ENCODE data around the gene PPP4R3B. TPM values are rescaled to one million over a fixed set of nuclear protein-coding genes. Genes with fewer than 3 reads are reported as not detected.

PPP4R3B gene
- total and polyA plus RNA-seq, 2 of the 4 experiments (the other 2 are of a cell fraction), result 11.9 to 23.7 TPM

DNA sequence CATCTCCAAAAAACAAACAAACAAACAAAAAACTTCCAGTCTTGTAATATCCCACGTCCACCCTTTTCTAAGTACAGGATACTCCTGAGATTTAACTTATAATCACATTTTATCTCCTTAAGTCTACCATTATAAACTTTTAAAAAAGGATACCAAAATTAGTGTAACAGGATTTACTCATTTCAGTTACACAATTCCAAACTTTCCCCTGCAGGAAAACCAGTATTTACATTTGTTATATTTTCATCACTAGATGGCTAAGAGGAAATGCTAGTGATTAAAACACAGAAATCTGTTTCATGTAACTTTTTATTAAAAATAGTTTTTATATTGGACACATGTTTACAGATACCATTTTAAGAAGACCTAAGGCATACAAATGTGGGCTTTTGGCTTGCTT is 70.4 kb downstream of the PPP4R3B start:
- no CpG with 5 or more reads among the region's 1 CpG for WGBS, 2 experiments (ENCODE audit: extremely low coverage in 2 of 2, insufficient read length in 1 of 2)
- in situ Hi-C loops (cut with MboI; ENCODE audit: low sequenced_read_pairs) (no loop called here), intact Hi-C loops (cut with micrococcal nuclease) (loop anchor here (10.0 kb wide), 1 partner anchor 1638 kb away; no protein-coding TSS in a partner anchor), dilution Hi-C loops (cut with HindIII; ENCODE audit: low sequenced_read_pairs, unreplicated experiment) (no loop called here)
- H3K4me2 ChIP-seq (ENCODE audit: low read depth, low read length), result no peak overlapping the region
- no peak overlapping the region for H2AFZ ChIP-seq (replicated peaks; ENCODE audit: low read length, poor library complexity)
- peaks cover 0 to 7% of the 10 kb centered on the region in 2 experiments; a peak in 2 of 4 replicates for H3K79me1 ChIP-seq (ENCODE audit: low read depth in 1 of 2, low read length in 2 of 2)
- no peak overlapping the region for H3K4me3 ChIP-seq (ENCODE audit: insufficient read depth, low read depth, low read length)
- H3K14ac ChIP-seq (replicated peaks; ENCODE audit: low read depth, low read length), result no peak overlapping the region
- no peak overlapping the region for H3K23ac ChIP-seq (ENCODE audit: low read depth, low read length)
- H3K27ac ChIP-seq (ENCODE audit: insufficient read depth, low read length), result no peak overlapping the region
- no peaks in the 10 kb centered on the region for H3K9me1 ChIP-seq (ENCODE audit: insufficient read depth, low read length)
- H3K9me3 ChIP-seq (ENCODE audit: control insufficient read depth, insufficient read depth, low read length), result no peaks in the 10 kb centered on the region
- no peak overlapping the region for H3K18ac ChIP-seq (ENCODE audit: low read depth, low read length)
- H2BK20ac ChIP-seq (ENCODE audit: low read depth, low read length), result no peak overlapping the region
- H3K4ac ChIP-seq (ENCODE audit: low read depth, low read length), result no peak overlapping the region
- no peak overlapping the region for H2BK5ac ChIP-seq (ENCODE audit: low read depth, low read length, poor library complexity, severe bottlenecking)
- H3K4me1 ChIP-seq (ENCODE audit: control insufficient read depth, insufficient read depth, low read length), result no peaks in the 10 kb centered on the region
- H3K56ac ChIP-seq (ENCODE audit: extremely low read depth, insufficient read depth, low read length), result no peak overlapping the region
- no peak overlapping the region for H2BK15ac ChIP-seq (ENCODE audit: low read depth, low read length)
- no peak overlapping the region for H4K8ac ChIP-seq (ENCODE audit: low read depth in 2 of 2, low read length in 2 of 2)
- no peaks in the 10 kb centered on the region for H4K20me1 ChIP-seq (ENCODE audit: insufficient read depth, low read length)
- H2AK9ac ChIP-seq (replicated peaks; ENCODE audit: low read depth, low read length, poor library complexity), result no peak overlapping the region
- H3K9ac ChIP-seq (ENCODE audit: low read depth, low read length), result no peak overlapping the region
- no peak overlapping the region for H2BK120ac ChIP-seq (ENCODE audit: low read depth, low read length)
- H3K27me3 ChIP-seq (ENCODE audit: control insufficient read depth, insufficient read depth, low read length), result no peaks in the 10 kb centered on the region
- ChIA-PET POLR2A (ENCODE audit: unreplicated experiment) (no interaction called here), CTCF (no interaction called here)
- no peak overlapping the region for H4K5ac ChIP-seq (ENCODE audit: low read depth, low read length)
- no TSS peak for BruUV-seq (replicated peaks)
- TF ChIP-seq CEBPB (IDR thresholded peaks at IDR 0.05; ENCODE audit: low read depth, low read length) (no peak), CHD1 (IDR thresholded peaks at IDR 0.05; ENCODE audit: low read depth, low read length) (no peak), RFX5 (IDR thresholded peaks at IDR 0.05; ENCODE audit: low read depth, low read length) (no peak), RAD21 (IDR thresholded peaks at IDR 0.05; ENCODE audit: low read length) (no peak), RCOR1 (IDR thresholded peaks at IDR 0.05; ENCODE audit: insufficient replicate concordance, low read length) (no peak), BHLHE40 (IDR thresholded peaks at IDR 0.05; ENCODE audit: low read depth, low read length) (no peak), MAZ (IDR thresholded peaks at IDR 0.05; ENCODE audit: borderline replicate concordance, low read depth, low read length) (no peak), SMC3 (IDR thresholded peaks at IDR 0.05; ENCODE audit: low read depth, low read length) (no peak), FOS (IDR thresholded peaks at IDR 0.05; ENCODE audit: low read depth, low read length) (no peak), MXI1 (IDR thresholded peaks at IDR 0.05; ENCODE audit: borderline replicate concordance, low read depth, low read length) (no peak), MAFK (IDR thresholded peaks at IDR 0.05; ENCODE audit: low read depth, low read length) (no peak), POLR2A (IDR thresholded peaks at IDR 0.05; ENCODE audit: low read depth, low read length) (no peak), NFE2L2 (IDR thresholded peaks at IDR 0.05; ENCODE audit: low read depth, low read length) (no peak)
- TF ChIP-seq, protein P1, sequence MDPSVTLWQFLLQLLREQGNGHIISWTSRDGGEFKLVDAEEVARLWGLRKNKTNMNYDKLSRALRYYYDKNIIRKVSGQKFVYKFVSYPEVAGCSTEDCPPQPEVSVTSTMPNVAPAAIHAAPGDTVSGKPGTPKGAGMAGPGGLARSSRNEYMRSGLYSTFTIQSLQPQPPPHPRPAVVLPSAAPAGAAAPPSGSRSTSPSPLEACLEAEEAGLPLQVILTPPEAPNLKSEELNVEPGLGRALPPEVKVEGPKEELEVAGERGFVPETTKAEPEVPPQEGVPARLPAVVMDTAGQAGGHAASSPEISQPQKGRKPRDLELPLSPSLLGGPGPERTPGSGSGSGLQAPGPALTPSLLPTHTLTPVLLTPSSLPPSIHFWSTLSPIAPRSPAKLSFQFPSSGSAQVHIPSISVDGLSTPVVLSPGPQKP (IDR thresholded peaks at IDR 0.05; ENCODE audit: borderline replicate concordance, low read depth, low read length), result no peak
- TF ChIP-seq, protein P2, sequence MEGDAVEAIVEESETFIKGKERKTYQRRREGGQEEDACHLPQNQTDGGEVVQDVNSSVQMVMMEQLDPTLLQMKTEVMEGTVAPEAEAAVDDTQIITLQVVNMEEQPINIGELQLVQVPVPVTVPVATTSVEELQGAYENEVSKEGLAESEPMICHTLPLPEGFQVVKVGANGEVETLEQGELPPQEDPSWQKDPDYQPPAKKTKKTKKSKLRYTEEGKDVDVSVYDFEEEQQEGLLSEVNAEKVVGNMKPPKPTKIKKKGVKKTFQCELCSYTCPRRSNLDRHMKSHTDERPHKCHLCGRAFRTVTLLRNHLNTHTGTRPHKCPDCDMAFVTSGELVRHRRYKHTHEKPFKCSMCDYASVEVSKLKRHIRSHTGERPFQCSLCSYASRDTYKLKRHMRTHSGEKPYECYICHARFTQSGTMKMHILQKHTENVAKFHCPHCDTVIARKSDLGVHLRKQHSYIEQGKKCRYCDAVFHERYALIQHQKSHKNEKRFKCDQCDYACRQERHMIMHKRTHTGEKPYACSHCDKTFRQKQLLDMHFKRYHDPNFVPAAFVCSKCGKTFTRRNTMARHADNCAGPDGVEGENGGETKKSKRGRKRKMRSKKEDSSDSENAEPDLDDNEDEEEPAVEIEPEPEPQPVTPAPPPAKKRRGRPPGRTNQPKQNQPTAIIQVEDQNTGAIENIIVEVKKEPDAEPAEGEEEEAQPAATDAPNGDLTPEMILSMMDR (conservative IDR thresholded peaks at IDR 0.05; ENCODE audit: low read depth, low read length), result no peak
- TF ChIP-seq, protein P3, sequence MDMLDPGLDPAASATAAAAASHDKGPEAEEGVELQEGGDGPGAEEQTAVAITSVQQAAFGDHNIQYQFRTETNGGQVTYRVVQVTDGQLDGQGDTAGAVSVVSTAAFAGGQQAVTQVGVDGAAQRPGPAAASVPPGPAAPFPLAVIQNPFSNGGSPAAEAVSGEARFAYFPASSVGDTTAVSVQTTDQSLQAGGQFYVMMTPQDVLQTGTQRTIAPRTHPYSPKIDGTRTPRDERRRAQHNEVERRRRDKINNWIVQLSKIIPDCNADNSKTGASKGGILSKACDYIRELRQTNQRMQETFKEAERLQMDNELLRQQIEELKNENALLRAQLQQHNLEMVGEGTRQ (IDR thresholded peaks at IDR 0.05; ENCODE audit: low read depth, low read length), result no peak
- peak; percentile 37 for DNase-seq
- peaks cover 7% of the 10 kb centered on the region for H3K36me3 ChIP-seq (ENCODE audit: control insufficient read depth, insufficient read depth, low read length)
- no peak for ATAC-seq (ENCODE audit: low read depth)
- no peak overlapping the region for H2AK5ac ChIP-seq (ENCODE audit: low read depth, low read length)
- H4K91ac ChIP-seq (ENCODE audit: insufficient read depth, low read depth, low read length), result no peak overlapping the region
